GM19452 (cell line): ENCODE results near the gene BDH2.

Experiments
- ATAC-seq: cut with Tn5 transposase; IDR thresholded peaks from one replicate; pipeline ENCODE4 v1.9.1; 2021; ENCODE audit not compliant: unreplicated experiment

Gene BDH2

GRCh38 chr4:103029300-103029699, 70.3 kb downstream of the BDH2 start:
- ATAC-seq: no peak
